GM04503 (cell line): ENCODE results near the gene ABCA13.

Experiments
- DNase-seq: peaks from one replicate; pipeline ENCODE4 v3.0.0-alpha.2; 2012; ENCODE audit warnings: low read depth

ABCA13 gene

GRCh38 chr7:48298779-48299178, 127.5 kb downstream of the ABCA13 start:
- DNase-seq: no peak

GRCh38 chr7:48299580-48300169, 128.4 kb downstream of the ABCA13 start:
- no peak for DNase-seq

GRCh38 chr7:48300301-48300700, 129.0 kb downstream of the ABCA13 start:
- no peak for DNase-seq

- no peak for DNase-seq
These were observed 129.9 kb downstream of the ABCA13 start for GRCh38 chr7:48301201-48301600.

GRCh38 chr7:48304641-48305040, 133.4 kb downstream of the ABCA13 start:
- no peak for DNase-seq

GRCh38 chr7:48305661-48306060, 134.4 kb downstream of the ABCA13 start:
- DNase-seq: no peak

- no peak for DNase-seq
These were observed 135.9 kb downstream of the ABCA13 start for GRCh38 chr7:48307041-48307714.

GRCh38 chr7:48309720-48310119, 138.5 kb downstream of the ABCA13 start:
- DNase-seq: no peak

GRCh38 chr7:48311464-48312100, 140.3 kb downstream of the ABCA13 start:
- no peak for DNase-seq

GRCh38 chr7:48312151-48312550, 140.9 kb downstream of the ABCA13 start:
- DNase-seq: no peak

- DNase-seq: no peak
These were observed 145.5 kb downstream of the ABCA13 start for GRCh38 chr7:48316768-48317167.

GRCh38 chr7:48317360-48317759, 146.1 kb downstream of the ABCA13 start:
- DNase-seq: no peak

GRCh38 chr7:48321319-48322010, 150.2 kb downstream of the ABCA13 start:
- no peak for DNase-seq

- no peak for DNase-seq
These were observed 165.9 kb downstream of the ABCA13 start for GRCh38 chr7:48337012-48337621.

GRCh38 chr7:48337781-48338180, 166.5 kb downstream of the ABCA13 start:
- DNase-seq: no peak

- DNase-seq: no peak
These were observed 176.1 kb downstream of the ABCA13 start for GRCh38 chr7:48347230-48347825.

- no peak for DNase-seq
These were observed 179.3 kb downstream of the ABCA13 start for GRCh38 chr7:48350515-48350914.

- no peak for DNase-seq
These were observed 180.6 kb downstream of the ABCA13 start for GRCh38 chr7:48351900-48352299.

- no peak for DNase-seq
These were observed 184.1 kb downstream of the ABCA13 start for GRCh38 chr7:48355346-48355745.

- DNase-seq: no peak
These were observed 189.3 kb downstream of the ABCA13 start for GRCh38 chr7:48360574-48360973.

GRCh38 chr7:48363174-48363573, 191.9 kb downstream of the ABCA13 start:
- DNase-seq: no peak

GRCh38 chr7:48365010-48365409, 193.8 kb downstream of the ABCA13 start:
- no peak for DNase-seq
